ENCODE measurements around the gene RNF208. TPM values are rescaled to one million over a fixed set of nuclear protein-coding genes. Genes with fewer than 3 reads are reported as not detected.
A peak's percentile ranks its signal among the peaks of the same experiment; 100 is the strongest.

RNF208 gene
- total and polyA plus RNA-seq, 10 of the 15 experiments (the other 5 are each of a cell fraction or from before 2014, with no cell fraction given): 0.06 to 10.7 (median 0.77) TPM

DNA sequence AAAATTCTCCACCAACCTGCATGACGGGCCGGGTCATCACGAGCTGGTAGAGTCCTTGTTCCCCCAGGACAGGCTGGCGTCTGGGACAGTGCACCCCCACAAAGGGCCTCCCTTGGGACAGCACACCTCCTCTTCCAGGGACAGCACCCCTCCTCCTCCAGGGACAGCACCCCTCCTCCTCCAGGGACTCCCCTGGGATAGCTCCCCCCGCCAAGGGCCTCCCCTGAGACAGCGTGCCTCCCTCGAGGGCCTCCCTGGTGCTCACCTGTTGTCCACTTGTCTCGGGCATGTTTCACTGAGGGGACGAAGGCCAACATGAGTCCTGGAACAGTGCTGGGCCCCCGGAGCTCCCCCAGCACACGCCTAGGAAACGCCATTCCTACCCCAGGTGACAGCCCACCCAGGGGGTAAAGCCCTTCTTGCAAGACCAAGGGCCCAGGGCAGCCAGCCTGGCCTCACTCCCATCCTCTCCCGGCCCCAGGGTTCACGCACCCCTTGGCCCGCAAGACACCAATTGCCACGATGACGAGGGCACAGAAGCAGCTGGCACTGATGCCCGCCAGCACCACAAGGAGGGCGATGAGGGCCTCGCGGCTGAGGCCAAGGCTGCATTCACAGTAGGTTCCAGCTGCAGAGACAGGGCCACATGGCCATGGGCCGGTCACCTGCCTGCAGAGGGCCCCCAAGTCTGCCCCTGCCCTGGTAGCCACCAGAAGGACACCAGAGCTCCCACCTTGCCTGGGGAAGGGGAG, 50.7 kb downstream of the RNF208 start:
- 46% methylated on average over 22 of the region's 22 CpGs for WGBS (ENCODE audit: insufficient coverage, insufficient replicate concordance, low lambda C conversion rate, missing lambda C conversion rate)
- TF ChIP-seq POLR2A (IDR thresholded peaks at IDR 0.05; ENCODE audit: low read depth, low read length) (no peak), MEF2B (IDR thresholded peaks at IDR 0.05; ENCODE audit: partially characterized antibody, poor library complexity, severe bottlenecking) (peak; percentile 86)
- no peak for FAIRE-seq
- no peak overlapping the region for H2AFZ ChIP-seq (ENCODE audit: control insufficient read depth, low read depth, low read length)
- no peaks in the 10 kb centered on the region for H3K9me3 ChIP-seq (replicated peaks; ENCODE audit: control insufficient read depth, insufficient read depth, low read length)
- H3K4me2 ChIP-seq (ENCODE audit: control insufficient read depth, insufficient read depth): no peak overlapping the region
- H3K9ac ChIP-seq (ENCODE audit: control insufficient read depth, insufficient read depth, low read length): no peak overlapping the region
- POLR2A ChIA-PET: interaction anchor here (0.5 to 4.4 kb wide), 11 partner anchors 13 to 86 kb away, joined by 3 to 37 read pairs (median 5); partner anchors contain the start of genes SSNA1 and TPRN
- peaks cover 8% of the 10 kb centered on the region; the same call in 1 of the 2 replicates for H3K4me1 ChIP-seq (ENCODE audit: control insufficient read depth, insufficient read depth, low read length)
- intact Hi-C loops (cut with micrococcal nuclease; ENCODE audit: unreplicated experiment): no loop called here
- in situ Hi-C loops (cut with MboI): no loop called here
- CTCF ChIA-PET: interaction anchor here (1.4 kb wide), 1 partner anchor 125 kb away, joined by 4 read pairs; no protein-coding TSS in a partner anchor
- no peaks in the 10 kb centered on the region for H3K36me3 ChIP-seq (ENCODE audit: control insufficient read depth in 2 of 2, insufficient read depth in 2 of 2, low read length in 1 of 2)
- RAD21 ChIA-PET (ENCODE audit: unreplicated experiment): interaction anchor here (3.0 kb wide), 1 partner anchor 21 kb away, joined by 14 read pairs; no protein-coding TSS in a partner anchor
- ATAC-seq: no peak
- H3K79me2 ChIP-seq (ENCODE audit: control insufficient read depth, insufficient read depth, low read length): no peaks in the 10 kb centered on the region
- peaks cover 0 to 8% of the 10 kb centered on the region in 2 experiments; a peak in 3 of 4 replicates for H3K27me3 ChIP-seq (replicated peaks in 1 of 2; ENCODE audit: control insufficient read depth in 2 of 2, insufficient read depth in 2 of 2, low read length in 1 of 2)
- no peak overlapping the region for H3K27ac ChIP-seq (ENCODE audit: control insufficient read depth, insufficient read depth)
- DNase-seq (ENCODE audit: low read depth, low spot score): no peak
- SMC1A ChIA-PET (ENCODE audit: uncharacterized antibody, unreplicated experiment): interaction anchor here (0.6 to 2.7 kb wide), 2 partner anchors 21 to 54 kb away, joined by 3 to 8 read pairs; no protein-coding TSS in a partner anchor
- H4K20me1 ChIP-seq (ENCODE audit: control insufficient read depth, insufficient read depth): no peaks in the 10 kb centered on the region
- no TSS peak for BruUV-seq (replicated peaks)
- no peak overlapping the region for H3K4me3 ChIP-seq

- POLR2A ChIA-PET: interaction anchor here (0.6 to 4.4 kb wide), 8 partner anchors 12 to 75 kb away, joined by 3 to 37 read pairs (median 6); partner anchors contain the start of genes SSNA1 and TPRN
- Histone ChIP-seq H3K4me2 (ENCODE audit: control insufficient read depth, insufficient read depth) (peak overlapping the region; percentile 33; the same call in 1 of the 2 replicates), H4K20me1 (ENCODE audit: control insufficient read depth, insufficient read depth) (no peaks in the 10 kb centered on the region), H3K36me3 (ENCODE audit: control insufficient read depth in 2 of 2, insufficient read depth in 2 of 2, low read length in 1 of 2) (no peaks in the 10 kb centered on the region), H2AFZ (ENCODE audit: control insufficient read depth, low read depth, low read length) (no peak overlapping the region), H3K27me3 (replicated peaks in 1 of 2; ENCODE audit: control insufficient read depth in 2 of 2, insufficient read depth in 2 of 2, low read length in 1 of 2) (peaks cover 0 to 8% of the 10 kb centered on the region in 2 experiments; a peak in 3 of 4 replicates), H3K79me2 (ENCODE audit: control insufficient read depth, insufficient read depth, low read length) (no peaks in the 10 kb centered on the region), H3K4me3 (no peak overlapping the region), H3K9ac (ENCODE audit: control insufficient read depth, insufficient read depth, low read length) (no peak overlapping the region), H3K27ac (ENCODE audit: control insufficient read depth, insufficient read depth) (no peak overlapping the region), H3K4me1 (ENCODE audit: control insufficient read depth, insufficient read depth, low read length) (peaks cover 8% of the 10 kb centered on the region; the same call in 1 of the 2 replicates), H3K9me3 (replicated peaks; ENCODE audit: control insufficient read depth, insufficient read depth, low read length) (no peaks in the 10 kb centered on the region)
- in situ Hi-C loops (cut with MboI): no loop called here
- BruUV-seq (replicated peaks): no TSS peak
- SMC1A ChIA-PET (ENCODE audit: uncharacterized antibody, unreplicated experiment): interaction anchor here (0.6 to 2.7 kb wide), 2 partner anchors 20 to 55 kb away, joined by 3 to 8 read pairs; no protein-coding TSS in a partner anchor
- intact Hi-C loops (cut with micrococcal nuclease; ENCODE audit: unreplicated experiment): no loop called here
- WGBS (ENCODE audit: insufficient coverage, insufficient replicate concordance, low lambda C conversion rate, missing lambda C conversion rate): 16% methylated on average over 14 of the region's 14 CpGs
- TF ChIP-seq POLR2AphosphoS2 (IDR thresholded peaks at IDR 0.05; ENCODE audit: low read depth, low read length) (no peak), RUNX3 (IDR thresholded peaks at IDR 0.05; ENCODE audit: low read length) (no peak), SUZ12 (IDR thresholded peaks at IDR 0.05; ENCODE audit: unreplicated experiment) (no peak), DPF2 (IDR thresholded peaks at IDR 0.05) (no peak), SRF (IDR thresholded peaks at IDR 0.05; ENCODE audit: low read depth in 2 of 2, low read length in 2 of 2) (no peak)
- TF ChIP-seq, protein P1, sequence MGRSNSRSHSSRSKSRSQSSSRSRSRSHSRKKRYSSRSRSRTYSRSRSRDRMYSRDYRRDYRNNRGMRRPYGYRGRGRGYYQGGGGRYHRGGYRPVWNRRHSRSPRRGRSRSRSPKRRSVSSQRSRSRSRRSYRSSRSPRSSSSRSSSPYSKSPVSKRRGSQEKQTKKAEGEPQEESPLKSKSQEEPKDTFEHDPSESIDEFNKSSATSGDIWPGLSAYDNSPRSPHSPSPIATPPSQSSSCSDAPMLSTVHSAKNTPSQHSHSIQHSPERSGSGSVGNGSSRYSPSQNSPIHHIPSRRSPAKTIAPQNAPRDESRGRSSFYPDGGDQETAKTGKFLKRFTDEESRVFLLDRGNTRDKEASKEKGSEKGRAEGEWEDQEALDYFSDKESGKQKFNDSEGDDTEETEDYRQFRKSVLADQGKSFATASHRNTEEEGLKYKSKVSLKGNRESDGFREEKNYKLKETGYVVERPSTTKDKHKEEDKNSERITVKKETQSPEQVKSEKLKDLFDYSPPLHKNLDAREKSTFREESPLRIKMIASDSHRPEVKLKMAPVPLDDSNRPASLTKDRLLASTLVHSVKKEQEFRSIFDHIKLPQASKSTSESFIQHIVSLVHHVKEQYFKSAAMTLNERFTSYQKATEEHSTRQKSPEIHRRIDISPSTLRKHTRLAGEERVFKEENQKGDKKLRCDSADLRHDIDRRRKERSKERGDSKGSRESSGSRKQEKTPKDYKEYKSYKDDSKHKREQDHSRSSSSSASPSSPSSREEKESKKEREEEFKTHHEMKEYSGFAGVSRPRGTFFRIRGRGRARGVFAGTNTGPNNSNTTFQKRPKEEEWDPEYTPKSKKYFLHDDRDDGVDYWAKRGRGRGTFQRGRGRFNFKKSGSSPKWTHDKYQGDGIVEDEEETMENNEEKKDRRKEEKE (IDR thresholded peaks at IDR 0.05): no peak
- TF ChIP-seq, protein P2, sequence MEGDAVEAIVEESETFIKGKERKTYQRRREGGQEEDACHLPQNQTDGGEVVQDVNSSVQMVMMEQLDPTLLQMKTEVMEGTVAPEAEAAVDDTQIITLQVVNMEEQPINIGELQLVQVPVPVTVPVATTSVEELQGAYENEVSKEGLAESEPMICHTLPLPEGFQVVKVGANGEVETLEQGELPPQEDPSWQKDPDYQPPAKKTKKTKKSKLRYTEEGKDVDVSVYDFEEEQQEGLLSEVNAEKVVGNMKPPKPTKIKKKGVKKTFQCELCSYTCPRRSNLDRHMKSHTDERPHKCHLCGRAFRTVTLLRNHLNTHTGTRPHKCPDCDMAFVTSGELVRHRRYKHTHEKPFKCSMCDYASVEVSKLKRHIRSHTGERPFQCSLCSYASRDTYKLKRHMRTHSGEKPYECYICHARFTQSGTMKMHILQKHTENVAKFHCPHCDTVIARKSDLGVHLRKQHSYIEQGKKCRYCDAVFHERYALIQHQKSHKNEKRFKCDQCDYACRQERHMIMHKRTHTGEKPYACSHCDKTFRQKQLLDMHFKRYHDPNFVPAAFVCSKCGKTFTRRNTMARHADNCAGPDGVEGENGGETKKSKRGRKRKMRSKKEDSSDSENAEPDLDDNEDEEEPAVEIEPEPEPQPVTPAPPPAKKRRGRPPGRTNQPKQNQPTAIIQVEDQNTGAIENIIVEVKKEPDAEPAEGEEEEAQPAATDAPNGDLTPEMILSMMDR (IDR thresholded peaks at IDR 0.05 in 2 of 3, conservative IDR thresholded peaks at IDR 0.05 in 1 of 3; ENCODE audit: control insufficient read depth in 2 of 3, extremely low read depth in 1 of 3, insufficient read depth in 1 of 3, low read depth in 3 of 3, low read length in 3 of 3): no peak
- ATAC-seq: peak; percentile 8
- CTCF ChIA-PET: interaction anchor here (1.4 kb wide), 1 partner anchor 124 kb away, joined by 4 read pairs; no protein-coding TSS in a partner anchor
- FAIRE-seq: no peak
- DNase-seq (ENCODE audit: low read depth, low spot score): no peak
- RAD21 ChIA-PET (ENCODE audit: unreplicated experiment): interaction anchor here (0.5 to 3.0 kb wide), 2 partner anchors 20 to 43 kb away, joined by 3 to 14 read pairs; no protein-coding TSS in a partner anchor
Observed at GRCh38 chr9:137170486-137171148, 51.4 kb downstream of the RNF208 start.
